ENCODE measurements around the gene CEBPE.

Gene CEBPE

DNA sequence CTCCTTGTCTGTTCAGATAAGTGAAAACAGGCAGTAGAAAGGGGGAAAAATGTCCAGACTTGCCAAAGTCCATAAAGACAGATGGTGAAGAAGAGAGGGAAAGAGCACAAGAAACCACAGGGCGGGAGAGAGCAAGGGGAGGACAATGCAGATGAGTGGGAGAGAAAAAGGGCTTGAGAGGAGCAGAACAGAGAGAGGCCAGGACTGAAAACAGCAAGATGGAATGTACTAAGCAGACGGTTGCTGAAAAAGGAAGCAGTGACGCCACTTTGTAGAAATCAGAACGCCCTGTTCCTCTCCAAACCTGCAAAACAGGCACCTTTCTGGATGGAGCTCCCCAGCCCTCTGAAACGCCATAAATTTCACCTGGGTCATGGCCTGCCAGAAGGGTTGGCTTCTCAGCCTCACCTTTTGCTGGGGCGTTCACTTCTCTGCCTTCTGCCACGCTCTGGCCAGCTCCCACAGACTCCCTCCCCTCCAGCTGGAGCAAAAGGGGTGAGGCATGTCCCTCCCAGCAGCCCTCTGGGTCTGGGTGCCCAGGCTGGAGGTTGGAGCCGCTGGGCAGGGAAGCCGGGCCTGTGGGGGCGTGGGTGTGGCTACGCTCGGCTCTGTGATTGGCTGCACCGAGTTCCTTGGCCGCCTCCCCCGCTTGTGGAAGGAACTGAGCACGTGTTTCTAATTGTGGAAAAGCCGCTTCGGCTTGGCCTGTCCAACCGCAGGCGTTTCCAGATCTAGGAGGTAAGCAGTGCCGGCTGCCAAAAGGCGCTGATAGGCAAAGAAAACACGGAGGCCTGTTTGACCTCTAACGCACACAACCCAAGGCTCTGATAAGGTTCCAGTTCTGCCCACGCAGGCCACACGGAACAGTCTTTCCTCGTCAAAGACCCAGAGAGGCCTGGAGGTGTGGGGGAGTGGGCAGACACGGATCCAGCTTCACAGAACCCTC lies 35.1 kb upstream of the CEBPE start:
- DNase-seq (ENCODE audit: low read depth): peak; percentile 75
- H3K4me3 ChIP-seq (ENCODE audit: low read depth, low read length): peak overlapping the region; percentile 35
- TF ChIP-seq, protein P1, sequence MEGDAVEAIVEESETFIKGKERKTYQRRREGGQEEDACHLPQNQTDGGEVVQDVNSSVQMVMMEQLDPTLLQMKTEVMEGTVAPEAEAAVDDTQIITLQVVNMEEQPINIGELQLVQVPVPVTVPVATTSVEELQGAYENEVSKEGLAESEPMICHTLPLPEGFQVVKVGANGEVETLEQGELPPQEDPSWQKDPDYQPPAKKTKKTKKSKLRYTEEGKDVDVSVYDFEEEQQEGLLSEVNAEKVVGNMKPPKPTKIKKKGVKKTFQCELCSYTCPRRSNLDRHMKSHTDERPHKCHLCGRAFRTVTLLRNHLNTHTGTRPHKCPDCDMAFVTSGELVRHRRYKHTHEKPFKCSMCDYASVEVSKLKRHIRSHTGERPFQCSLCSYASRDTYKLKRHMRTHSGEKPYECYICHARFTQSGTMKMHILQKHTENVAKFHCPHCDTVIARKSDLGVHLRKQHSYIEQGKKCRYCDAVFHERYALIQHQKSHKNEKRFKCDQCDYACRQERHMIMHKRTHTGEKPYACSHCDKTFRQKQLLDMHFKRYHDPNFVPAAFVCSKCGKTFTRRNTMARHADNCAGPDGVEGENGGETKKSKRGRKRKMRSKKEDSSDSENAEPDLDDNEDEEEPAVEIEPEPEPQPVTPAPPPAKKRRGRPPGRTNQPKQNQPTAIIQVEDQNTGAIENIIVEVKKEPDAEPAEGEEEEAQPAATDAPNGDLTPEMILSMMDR (conservative IDR thresholded peaks at IDR 0.05; ENCODE audit: low read depth, low read length): no peak

DNA sequence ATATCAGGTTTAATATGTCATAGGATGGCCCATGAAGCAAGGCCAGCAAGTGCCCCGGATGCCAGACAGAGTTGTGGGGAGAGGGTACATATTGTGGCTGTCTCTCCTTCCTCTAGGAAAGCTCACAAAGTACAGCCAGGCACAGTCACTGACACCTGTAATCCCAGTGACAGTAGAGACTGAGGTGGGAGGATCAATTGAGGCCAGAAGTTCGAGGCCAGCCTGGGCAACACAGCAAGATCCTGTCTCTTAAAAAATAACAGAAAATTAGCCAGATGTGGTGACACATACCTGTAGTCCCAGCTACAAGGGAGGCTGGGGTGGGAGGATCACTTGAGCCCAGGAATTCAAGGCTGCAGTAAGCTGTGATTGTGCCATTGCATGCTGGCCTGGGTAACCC lies 32.3 kb upstream of the CEBPE start:
- DNase-seq (ENCODE audit: low read depth): no peak
- no peak overlapping the region for H3K4me3 ChIP-seq (ENCODE audit: low read depth, low read length)
- TF ChIP-seq, protein P1 (conservative IDR thresholded peaks at IDR 0.05; ENCODE audit: low read depth, low read length): no peak

DNA sequence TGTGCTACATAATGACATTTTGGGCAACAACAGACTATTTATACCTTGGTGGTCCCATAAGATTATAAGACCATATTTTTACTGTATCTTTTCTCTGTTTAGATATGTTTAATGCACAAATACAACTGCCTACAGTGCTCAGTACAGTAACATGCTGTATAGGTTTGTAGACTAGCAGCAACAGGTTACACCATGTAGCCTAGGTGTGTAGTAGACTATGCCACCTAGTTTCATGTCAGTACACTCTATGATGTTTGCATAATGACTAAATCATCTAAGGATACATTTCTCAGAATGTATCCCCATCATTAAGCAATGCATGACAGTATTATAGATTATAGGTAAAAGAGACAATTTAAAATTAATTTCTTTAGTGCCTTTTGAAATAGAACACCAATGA lies 30.7 kb upstream of the CEBPE start:
- H3K4me3 ChIP-seq (ENCODE audit: low read depth, low read length): no peak overlapping the region
- TF ChIP-seq, protein P1 (conservative IDR thresholded peaks at IDR 0.05; ENCODE audit: low read depth, low read length): no peak
- DNase-seq (ENCODE audit: low read depth): no peak

DNA sequence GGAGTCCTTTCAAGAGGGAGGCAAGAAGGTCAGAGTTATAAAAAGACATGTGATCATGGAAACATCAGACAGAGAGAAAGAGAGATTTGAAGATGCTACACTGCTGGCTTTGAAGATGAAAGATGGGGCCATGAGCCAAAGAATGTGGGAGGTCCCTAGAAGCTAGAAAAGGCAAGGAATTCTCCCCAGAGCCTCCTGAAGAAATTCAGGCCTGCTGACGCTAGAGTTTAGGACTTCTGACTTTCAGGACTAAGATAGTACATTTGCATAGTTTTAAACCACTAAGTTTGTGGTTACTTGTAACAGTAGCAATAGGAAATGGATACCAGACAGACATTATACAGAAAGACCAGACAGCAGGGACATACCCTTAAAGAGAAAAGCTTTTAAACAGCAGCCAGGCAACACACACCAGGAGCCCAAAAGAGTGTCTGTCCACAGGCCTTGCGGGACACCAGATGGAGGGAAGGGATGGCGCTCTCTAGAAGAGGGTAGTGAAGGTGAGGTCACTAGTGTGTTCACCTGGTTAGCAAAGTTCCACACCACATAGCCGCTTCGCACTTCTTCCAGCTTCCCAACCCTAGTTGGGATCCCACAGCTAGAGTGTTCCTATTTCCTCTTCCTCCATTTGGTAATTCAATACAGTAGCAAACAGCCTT lies 29.7 kb upstream of the CEBPE start:
- TF ChIP-seq, protein P1 (conservative IDR thresholded peaks at IDR 0.05; ENCODE audit: low read depth, low read length): no peak
- no peak overlapping the region for H3K4me3 ChIP-seq (ENCODE audit: low read depth, low read length)
- no peak for DNase-seq (ENCODE audit: low read depth)

DNA sequence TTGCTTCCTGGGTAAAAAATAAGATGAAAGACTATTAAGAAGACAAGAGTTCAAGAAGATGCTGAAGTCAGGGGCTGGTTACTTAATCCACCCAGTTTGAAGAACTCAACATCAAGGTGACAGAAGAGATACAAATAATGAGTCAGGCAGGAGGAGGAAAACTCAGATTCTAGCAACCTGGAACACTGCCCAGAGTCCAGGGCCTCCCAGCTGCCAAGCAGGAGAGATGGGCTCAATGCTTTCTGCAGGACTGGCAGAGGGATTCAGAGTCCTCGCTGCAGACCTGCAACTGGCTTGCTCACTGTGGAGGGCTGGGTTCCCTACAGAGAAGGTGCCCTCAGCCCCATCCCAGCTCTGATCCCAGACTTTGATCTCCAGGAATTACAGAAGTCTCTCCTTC lies 28.6 kb upstream of the CEBPE start:
- DNase-seq (ENCODE audit: low read depth): peak; percentile 46
- H3K4me3 ChIP-seq (ENCODE audit: low read depth, low read length): no peak overlapping the region
- TF ChIP-seq, protein P1 (conservative IDR thresholded peaks at IDR 0.05; ENCODE audit: low read depth, low read length): no peak

DNA sequence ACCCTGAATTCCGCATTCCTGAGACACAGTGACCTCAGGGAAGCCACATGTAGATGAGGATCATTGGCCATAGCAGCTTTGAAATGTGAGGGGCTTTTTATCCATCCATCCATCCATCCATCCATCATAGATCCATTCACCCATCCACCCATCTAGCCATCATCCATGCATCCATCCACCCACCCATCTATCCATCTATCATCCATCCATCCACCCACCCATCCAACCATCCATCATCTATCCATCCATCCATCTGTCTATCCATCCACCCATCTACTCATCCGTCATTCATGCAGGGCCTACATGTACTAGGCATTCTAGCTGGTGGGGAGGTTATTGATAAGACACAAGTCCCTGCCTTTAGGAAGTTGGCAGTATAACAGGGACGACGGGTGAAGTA lies 27.9 kb upstream of the CEBPE start:
- TF ChIP-seq, protein P1 (conservative IDR thresholded peaks at IDR 0.05; ENCODE audit: low read depth, low read length): no peak
- DNase-seq (ENCODE audit: low read depth): no peak
- H3K4me3 ChIP-seq (ENCODE audit: low read depth, low read length): no peak overlapping the region

Measured in choroid plexus epithelial cell (primary cell).